ENCODE results near the gene PRODH2.

DNA sequence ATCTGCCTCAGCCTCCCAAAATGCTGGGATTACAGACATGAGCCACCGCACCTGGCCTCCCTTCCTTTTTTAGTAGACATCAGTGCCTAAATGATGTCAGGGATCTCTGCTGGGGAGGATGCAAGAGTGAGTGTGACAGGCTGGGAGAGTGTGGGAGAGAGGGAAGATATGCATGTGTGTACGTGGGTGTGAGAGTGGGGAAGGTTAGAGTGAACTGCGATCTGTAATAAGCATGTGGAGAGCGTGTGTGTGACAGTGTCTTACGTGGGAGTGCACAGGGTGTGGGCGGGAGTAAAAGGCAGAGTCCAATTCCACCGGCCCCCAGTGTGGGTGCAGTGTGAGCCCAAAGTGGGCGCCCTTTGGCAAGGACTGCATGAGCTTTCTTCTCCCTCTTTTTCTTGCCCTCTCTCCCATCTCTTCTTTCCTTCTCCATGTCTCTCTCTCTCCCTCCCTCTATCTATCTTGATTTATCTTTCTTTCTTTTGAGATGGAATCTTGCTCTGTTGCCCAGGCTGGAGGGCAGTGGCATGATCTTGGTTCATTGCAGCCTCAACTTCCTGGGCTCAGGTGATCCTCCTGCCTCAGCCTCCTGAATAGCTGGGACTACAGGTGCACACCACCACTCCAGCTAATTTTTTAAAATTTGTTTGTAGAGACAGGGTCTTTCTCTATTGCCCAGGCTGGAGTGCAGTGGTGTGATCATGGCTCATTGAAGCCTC is 40.6 kb upstream of the PRODH2 start:
- TF ChIP-seq, protein P1, sequence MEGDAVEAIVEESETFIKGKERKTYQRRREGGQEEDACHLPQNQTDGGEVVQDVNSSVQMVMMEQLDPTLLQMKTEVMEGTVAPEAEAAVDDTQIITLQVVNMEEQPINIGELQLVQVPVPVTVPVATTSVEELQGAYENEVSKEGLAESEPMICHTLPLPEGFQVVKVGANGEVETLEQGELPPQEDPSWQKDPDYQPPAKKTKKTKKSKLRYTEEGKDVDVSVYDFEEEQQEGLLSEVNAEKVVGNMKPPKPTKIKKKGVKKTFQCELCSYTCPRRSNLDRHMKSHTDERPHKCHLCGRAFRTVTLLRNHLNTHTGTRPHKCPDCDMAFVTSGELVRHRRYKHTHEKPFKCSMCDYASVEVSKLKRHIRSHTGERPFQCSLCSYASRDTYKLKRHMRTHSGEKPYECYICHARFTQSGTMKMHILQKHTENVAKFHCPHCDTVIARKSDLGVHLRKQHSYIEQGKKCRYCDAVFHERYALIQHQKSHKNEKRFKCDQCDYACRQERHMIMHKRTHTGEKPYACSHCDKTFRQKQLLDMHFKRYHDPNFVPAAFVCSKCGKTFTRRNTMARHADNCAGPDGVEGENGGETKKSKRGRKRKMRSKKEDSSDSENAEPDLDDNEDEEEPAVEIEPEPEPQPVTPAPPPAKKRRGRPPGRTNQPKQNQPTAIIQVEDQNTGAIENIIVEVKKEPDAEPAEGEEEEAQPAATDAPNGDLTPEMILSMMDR (IDR thresholded peaks at IDR 0.05), result no peak
- TF ChIP-seq POLR2A (IDR thresholded peaks at IDR 0.05) (no peak), POLR2AphosphoS5 (IDR thresholded peaks at IDR 0.05) (no peak)
